Bronchial epithelial cell (primary cell): Measurements from ENCODE around the gene CTAGE8. TPM values are rescaled to one million over a fixed set of nuclear protein-coding genes. Genes with fewer than 3 reads are reported as not detected.
A peak's percentile ranks its signal among the peaks of the same experiment; 100 is the strongest.
"Not testable (repeated sequence)": the region's sequence is repeated elsewhere in the genome, so short reads cannot be mapped to it uniquely, and the experiment has no call there.

Experiments used
- DNase-seq: peaks from one replicate; pipeline ENCODE4 v3.0.0-alpha.2; 2010; ENCODE audit warnings: low read depth
- FAIRE-seq: peaks from 2 replicates; lab custom pipeline; 2011; peaks lifted over from hg19 to GRCh38; lab: Jason Lieb, UNC
- H3K27me3 ChIP-seq: 2 replicates; pipeline ENCODE4 v1.5.1; 2011; ENCODE audit warnings: low read length; ENCODE audit not compliant: control insufficient read depth, insufficient read depth
- H3K36me3 ChIP-seq: 2 replicates; pipeline ENCODE4 v1.5.1; 2011; ENCODE audit warnings: low read length; ENCODE audit not compliant: control insufficient read depth, insufficient read depth
- H3K4me3 ChIP-seq: 2 replicates; pipeline ENCODE4 v1.5.1; 2011; ENCODE audit warnings: mild to moderate bottlenecking, low read depth, low read length, control low read depth
- total RNA-seq: library from RNA; depleted of rRNA; stranded (reverse); fragments of >200 nt; gene quantifications from 2 replicates; pipeline ENCODE4 v1.2.1, GENCODE V29; 2014

The CTAGE8 gene, protein sequence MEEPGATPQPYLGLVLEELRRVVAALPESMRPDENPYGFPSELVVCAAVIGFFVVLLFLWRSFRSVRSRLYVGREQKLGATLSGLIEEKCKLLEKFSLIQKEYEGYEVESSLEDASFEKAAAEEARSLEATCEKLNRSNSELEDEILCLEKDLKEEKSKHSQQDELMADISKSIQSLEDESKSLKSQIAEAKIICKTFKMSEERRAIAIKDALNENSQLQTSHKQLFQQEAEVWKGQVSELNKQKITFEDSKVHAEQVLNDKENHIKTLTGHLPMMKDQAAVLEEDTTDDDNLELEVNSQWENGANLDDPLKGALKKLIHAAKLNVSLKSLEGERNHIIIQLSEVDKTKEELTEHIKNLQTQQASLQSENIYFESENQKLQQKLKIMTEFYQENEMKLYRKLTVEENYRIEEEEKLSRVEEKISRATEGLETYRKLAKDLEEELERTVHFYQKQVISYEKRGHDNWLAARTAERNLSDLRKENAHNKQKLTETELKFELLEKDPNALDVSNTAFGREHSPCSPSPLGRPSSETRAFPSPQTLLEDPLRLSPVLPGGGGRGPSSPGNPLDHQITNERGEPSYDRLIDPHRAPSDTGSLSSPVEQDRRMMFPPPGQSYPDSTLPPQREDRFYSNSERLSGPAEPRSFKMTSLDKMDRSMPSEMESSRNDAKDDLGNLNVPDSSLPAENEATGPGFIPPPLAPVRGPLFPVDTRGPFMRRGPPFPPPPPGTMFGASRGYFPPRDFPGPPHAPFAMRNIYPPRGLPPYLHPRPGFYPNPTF
- 1.7 and 2.4 TPM in 2 replicates for total RNA-seq

DNA sequence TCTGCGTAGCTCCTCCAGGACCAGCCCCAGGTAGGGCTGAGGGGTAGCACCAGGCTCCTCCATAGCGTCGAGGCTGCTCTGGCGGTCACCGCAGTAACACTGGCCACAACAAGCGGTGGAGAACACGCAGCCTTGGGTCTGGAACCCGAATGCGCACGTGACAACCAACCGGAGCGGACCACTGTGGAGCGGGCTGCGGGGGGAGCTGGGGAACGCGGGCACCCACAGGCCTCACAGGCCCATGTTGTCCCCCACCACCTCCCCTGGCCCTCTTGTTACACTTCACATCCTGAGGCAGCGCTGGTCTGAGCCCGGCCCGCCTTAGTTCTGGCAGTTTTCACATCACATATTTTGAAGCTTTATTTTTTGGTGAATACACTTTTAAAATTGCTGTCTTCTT lies at the start of gene CTAGE8:
Gene CTAGE8, minus strand, starts transcription at position 101 of the 400 bp plus-strand sequence. Its CDS starts 38 bp downstream, at position 63.
- not testable (repeated sequence) for FAIRE-seq, DNase-seq, H3K27me3 ChIP-seq, H3K4me3 ChIP-seq, H3K36me3 ChIP-seq

DNA sequence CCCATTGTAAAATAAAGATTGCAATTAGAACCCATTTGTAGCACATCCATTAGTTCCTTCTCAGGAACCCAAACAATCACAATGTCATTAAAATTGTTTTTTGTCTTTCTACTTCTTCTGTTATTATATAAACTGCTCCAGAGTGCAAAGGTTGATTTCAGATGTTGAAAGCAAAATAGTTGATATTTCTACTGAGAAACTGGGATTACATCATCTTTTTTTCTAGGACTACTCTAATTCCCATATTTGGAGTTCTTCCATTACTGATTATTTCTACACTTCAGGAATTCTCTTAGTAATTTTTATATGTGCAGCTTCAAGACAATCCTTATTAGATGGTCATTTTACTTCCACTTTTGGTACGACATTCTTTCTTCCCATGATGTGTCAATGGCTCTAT lies 48.4 kb upstream of the CTAGE8 start:
- not testable (repeated sequence) for DNase-seq, H3K4me3 ChIP-seq, H3K36me3 ChIP-seq, FAIRE-seq, H3K27me3 ChIP-seq

DNA sequence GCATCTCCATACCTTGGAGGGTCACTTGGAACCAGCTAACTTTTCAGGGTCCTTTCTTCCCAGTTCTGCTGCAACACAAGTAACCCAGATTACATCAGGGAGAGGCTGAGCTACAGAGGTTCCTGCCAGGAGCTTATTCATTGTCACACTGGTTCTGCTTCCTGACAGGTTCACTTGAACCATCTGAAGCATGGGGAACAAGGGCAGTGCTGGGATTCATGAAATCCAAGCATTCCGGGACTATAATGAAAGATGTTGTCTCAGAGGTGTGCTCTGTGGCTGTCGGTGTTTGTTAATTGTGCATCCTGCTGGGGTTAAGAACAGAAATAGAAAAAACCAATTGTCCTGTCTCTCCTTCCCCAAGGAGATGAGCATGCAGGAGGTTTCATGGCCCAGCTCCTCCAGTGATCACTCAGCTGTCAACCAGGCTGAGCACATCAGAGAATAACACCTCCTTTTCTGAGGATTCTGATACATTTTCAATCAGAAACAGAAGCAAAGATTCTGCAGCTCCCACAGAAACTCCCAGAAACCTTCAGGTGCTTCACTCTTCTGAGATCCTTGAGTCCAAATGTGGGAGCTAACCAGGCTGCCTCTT lies 42.9 kb upstream of the CTAGE8 start, which contains the start of gene OR2A1:
Gene OR2A1, plus strand, starts transcription at position 548 of the 598 bp plus-strand sequence. CDS start 5,706 bp downstream, outside the sequence.
- H3K27me3 ChIP-seq, DNase-seq, H3K4me3 ChIP-seq, H3K36me3 ChIP-seq: not testable (repeated sequence)
- FAIRE-seq, result peak; percentile 47

DNA sequence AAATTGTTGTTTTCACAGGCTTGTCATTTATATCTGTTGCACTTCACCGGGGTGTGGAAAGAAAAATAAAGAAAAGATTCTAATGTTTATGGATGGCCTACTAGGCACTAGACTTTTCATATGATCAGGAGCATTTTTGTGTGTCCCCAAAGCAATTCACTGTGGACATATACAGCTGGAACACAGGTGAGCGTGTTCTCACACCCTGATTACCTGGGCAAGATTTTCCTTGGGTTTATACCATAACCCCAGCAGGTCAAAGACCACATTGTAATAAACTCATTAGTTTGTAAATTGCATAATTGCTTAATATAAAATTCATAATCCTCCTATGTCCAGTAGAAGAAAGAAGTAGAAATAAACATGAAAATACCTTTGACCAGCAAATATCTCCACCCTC lies 42.1 kb upstream of the CTAGE8 start:
- not testable (repeated sequence) for H3K36me3 ChIP-seq, DNase-seq, H3K4me3 ChIP-seq, H3K27me3 ChIP-seq, FAIRE-seq

DNA sequence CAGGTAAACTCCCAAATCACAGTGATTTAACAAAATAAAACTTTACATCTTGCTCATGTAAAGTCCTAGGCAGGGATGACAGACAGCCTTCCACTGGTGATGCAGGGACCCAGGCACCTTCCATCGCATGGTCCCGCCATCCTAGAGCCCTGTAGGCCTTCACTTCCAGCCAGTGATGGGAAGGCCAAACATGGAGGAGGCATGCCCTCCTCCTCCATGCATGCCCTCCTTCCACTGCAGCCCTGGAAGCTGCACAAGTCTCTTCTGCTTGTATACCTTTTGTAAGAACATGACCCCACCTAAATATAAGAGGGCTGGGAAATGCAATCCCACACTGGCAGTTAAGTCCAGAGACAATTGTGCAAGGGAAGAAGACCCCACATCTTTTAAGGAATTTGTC lies 40.6 kb upstream of the CTAGE8 start:
- H3K27me3 ChIP-seq, FAIRE-seq, H3K36me3 ChIP-seq, H3K4me3 ChIP-seq, DNase-seq: not testable (repeated sequence)

DNA sequence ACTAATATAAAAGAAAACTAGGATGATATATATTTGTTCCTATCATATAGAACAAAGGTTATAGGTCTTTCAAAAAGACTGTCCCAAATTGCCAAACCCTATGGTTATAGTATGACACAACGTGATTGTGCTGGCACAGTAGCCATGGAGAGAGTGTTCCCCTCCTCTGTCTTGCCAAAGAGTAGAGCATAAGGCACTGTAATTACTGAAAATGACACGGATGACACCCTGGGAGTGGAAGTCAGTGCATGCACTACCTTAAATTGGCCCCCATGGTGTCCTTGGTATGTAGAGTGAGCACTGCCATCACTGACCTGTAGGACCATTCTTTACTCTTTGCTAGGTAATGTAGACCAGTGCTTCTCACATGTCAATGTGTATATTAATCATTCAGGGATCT lies 36.1 kb upstream of the CTAGE8 start:
- H3K4me3 ChIP-seq, DNase-seq, FAIRE-seq, H3K27me3 ChIP-seq, H3K36me3 ChIP-seq: not testable (repeated sequence)

DNA sequence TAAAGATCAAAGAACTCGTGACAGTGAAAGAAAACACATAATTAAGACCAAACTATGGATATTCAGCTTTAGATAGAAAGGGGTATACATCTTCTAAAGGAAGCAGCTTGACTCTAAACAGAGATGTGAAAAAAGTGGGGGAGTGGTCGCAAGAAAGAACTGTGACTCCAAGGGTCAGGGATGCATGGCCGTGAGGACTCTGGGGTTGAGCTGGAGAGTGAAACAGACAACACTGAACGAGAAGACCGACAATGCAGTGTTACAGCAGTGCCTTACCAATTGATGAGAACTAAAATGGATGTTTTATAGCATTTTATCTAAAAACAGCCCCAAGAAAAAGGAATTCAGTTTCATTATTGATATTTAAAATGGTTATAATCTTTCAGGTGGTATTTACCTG lies 34.5 kb upstream of the CTAGE8 start:
- FAIRE-seq, H3K27me3 ChIP-seq, H3K36me3 ChIP-seq, DNase-seq, H3K4me3 ChIP-seq: not testable (repeated sequence)

DNA sequence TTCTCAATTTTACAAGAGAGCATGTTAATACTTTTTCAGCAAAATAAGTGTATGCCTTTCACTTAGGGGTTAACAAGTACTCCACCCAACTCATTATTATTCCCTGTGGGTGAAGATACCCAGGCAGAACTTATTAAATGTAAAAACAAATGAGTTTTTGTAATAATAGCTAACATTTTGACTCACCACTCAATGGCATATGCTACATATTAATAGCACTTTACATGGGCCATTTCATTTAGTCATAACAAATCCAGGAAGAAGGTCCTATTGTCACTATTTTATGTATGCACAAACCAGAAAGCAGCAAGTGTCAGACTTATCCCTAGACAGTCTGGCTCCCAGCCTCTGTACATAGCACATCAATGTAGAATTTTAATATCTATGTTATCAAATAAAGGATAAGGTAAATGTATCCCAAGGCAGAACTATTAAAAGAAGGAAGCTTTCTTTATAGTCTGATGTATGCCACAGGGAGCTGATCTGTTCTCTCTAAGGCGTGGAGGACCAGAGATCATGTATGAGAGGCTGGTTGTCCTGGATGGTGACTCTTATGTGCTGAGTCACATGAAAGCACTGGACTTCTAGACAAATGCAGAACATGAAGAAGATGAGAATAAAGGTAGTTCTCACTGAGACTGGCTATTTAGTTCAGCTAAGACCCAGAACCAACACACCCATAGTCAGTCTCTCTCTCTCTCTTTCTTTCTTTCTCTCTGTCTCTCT lies 33.7 kb upstream of the CTAGE8 start:
- not testable (repeated sequence) for H3K4me3 ChIP-seq, H3K36me3 ChIP-seq, H3K27me3 ChIP-seq, DNase-seq, FAIRE-seq

DNA sequence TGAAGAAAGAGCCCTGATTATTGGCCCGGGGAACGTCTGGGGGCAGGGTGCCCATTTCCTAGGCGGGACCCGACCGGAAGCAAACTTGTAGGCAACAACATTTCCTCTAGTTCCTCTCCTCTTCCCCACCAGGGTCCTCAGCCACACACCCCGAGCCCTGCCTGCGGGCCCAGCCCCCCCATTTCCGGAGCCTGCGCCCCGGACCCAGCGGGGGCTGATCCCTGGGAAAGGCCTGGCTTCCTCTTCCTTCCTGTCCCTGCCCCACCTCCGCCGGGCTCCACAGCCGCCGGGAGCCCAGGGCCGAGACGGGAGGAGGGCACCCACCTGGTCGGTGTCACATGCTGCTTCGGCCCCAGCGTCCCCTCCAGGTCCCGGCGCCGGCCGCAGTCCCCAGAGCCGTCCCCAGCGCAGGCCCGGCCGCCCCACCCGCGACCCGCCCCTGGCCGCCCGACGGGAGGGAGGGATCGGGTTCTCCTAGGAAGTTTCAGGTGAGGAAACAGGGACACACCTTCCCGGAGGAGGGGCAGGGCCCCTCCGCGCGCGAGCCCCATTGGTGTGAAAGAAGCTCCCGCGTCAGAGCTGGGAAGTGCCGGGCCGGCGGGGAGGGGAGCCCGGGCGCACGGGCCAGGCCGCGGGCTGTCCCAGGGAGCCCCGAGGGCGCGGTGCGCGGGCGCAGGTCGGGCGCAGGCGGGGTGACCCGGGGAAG lies 24.9 kb upstream of the CTAGE8 start:
- not testable (repeated sequence) for FAIRE-seq, H3K4me3 ChIP-seq, DNase-seq, H3K36me3 ChIP-seq, H3K27me3 ChIP-seq

DNA sequence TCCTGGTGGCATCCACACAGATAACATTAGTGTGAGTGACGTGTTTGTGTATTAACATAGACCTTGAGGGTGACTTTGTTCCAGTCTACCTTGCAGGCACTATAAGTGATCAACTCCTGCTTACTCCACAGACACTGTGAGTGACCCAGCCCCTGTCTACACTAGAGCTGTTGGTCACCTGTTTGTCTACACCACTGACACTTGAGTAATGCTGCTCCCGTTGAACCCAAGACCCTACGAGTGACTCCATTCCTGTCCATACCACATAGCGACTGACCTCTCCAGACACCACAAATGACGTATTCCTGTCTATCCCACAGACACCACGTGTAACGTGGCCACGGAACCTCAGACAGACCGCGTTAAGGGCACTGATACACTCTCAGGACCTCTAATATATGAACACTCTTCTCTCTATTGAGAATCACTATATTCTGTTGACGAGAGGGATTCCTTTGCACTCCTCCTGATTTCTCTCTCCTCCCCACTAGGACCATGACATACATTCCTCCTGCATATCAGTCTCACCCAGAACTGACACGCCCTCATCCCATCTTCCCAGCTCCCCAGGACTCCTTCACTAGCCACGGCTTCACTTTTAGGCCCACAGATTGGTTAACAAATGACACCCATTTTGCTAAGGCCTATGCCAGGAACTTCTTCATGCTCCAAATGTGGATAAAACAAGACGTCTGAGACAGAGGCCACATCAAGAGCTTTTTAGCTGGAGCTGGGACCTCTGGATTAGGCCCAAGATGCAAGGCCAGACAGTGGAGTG lies 23.5 kb upstream of the CTAGE8 start:
- H3K27me3 ChIP-seq, result not testable (repeated sequence)

DNA sequence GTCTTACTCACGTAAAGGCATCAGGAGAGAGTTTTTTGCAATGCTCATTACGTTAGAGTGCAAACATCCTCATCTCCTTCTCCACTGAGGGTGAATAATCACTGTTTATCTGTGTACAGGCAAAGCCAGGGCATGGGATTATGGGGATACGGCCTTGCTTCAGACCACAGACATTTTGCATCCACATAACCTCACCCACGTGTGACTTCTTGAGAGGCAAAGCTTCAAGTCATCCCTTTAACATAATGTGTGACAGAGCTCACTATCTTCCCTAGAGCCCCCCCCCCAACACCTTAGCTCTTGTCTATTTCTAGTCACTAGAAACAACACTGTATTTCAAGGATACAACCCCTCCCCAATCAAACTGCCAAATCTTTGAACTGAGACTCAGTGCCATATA lies 22.5 kb upstream of the CTAGE8 start:
- peak; percentile 20 for DNase-seq
- not testable (repeated sequence) for H3K27me3 ChIP-seq, H3K36me3 ChIP-seq, H3K4me3 ChIP-seq, FAIRE-seq

More for the DNA sequence above, 23.5 kb upstream of the CTAGE8 start:
- not testable (repeated sequence) for H3K36me3 ChIP-seq, DNase-seq, H3K4me3 ChIP-seq, FAIRE-seq

DNA sequence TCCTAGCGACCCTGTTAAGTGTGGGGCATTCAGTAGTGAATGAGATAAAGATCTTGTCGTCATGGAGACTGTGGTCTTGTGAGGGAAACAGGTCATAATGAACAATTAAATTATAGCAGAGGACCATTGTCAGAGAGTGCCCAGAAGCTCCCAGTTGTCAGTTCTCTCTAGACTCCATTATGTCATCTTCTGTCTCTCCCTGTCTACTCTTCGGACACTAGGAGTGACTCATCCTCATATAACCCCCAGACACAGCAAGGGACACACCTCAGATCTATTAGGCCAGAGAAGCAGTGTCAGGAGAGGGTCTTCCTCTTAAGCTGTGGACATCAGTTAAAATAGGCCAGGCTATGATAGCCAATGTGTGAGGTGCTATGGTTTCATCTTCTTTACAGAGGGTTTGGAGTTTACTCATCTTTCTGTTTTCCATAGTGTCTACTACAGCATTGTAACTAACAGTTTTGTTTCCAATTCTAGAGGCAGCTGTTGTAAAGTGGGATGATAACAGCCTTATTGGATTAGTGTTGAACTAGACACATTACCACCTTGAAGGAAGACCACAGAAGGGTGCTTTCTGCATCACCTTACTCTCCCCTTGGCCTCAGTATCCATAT lies 18.2 kb upstream of the CTAGE8 start:
- not testable (repeated sequence) for H3K4me3 ChIP-seq, H3K36me3 ChIP-seq, DNase-seq, FAIRE-seq, H3K27me3 ChIP-seq
